Left colon (tissue), 2 donors: ENCODE results near the gene FCAR. TPM values are rescaled to one million over a fixed set of nuclear protein-coding genes. Genes with fewer than 3 reads are reported as not detected.
"Not testable (repeated sequence)": the region's sequence is repeated elsewhere in the genome, so short reads cannot be mapped to it uniquely, and the experiment has no call there.

Source experiments
- ATAC-seq: fragments of 200-7000 bp; cut with Tn5 transposase; one replicate; pipeline ENCODE4 v1.9.1; 2020; ENCODE audit warnings: mild to moderate bottlenecking, moderate library complexity
- DNase-seq, 2 donors: peaks; one replicate each; pipeline ENCODE4 v3.0.0-alpha.2; 2020
- intact Hi-C, 2 donors: fragments of 100-400 bp; cut with DNase I in 1 of 2; cut with micrococcal nuclease in 1 of 2; formaldehyde crosslinking; loops; one replicate each; pipeline versions ENCODE4 v1.11.2 to v1.14.0; 2022; cut with DNase I, micrococcal nuclease
- total RNA-seq, 2 donors: library from RNA; stranded (reverse); fragmentation: NEBNext Ultra II Directional; extraction: Animal tissue kit (Norgen Biotek cat#: 25700); gene quantifications; one replicate each; pipeline ENCODE4 v1.2.1, GENCODE V29; 2021
- donor health status: DM: no; HTN: no; CAD: no.
- donor health status: DM: yes; HTN: yes; CAD: no.

Gene FCAR
- total RNA-seq, 2 donors from 2014 or later, result not detected

DNA sequence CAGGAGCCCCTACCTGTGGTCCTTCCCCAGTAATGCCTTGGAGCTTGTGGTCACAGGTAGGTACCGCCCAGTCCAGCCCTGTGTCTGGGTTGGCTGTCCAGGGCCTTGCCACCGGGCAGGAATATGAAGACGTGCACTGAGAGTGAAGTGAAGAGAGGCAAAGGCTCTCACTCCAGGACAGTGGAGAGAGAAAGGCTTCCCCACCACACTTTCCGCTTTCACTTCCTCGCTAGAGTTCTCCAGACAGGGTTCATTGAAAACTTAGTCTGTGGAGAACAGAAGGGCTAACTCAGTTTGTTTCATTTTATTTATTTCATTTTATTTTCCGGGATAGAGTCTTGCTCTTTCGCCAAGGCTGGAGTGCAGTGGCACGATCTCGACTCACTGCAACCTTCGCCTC is 14.2 kb downstream of the FCAR start:
- intact Hi-C loops, result no loop called here
- DNase-seq (no peak), ATAC-seq (no peak)

DNA sequence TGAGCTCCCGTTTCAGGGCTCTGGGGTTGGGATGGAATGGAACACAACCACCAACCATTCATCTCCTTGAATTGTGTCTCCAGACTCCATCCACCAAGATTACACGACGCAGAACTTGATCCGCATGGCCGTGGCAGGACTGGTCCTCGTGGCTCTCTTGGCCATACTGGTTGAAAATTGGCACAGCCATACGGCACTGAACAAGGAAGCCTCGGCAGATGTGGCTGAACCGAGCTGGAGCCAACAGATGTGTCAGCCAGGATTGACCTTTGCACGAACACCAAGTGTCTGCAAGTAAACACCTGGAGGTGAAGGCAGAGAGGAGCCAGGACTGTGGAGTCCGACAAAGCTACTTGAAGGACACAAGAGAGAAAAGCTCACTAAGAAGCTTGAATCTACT is 15.5 kb downstream of the FCAR start:
- intact Hi-C loops, result no loop called here
- DNase-seq, result no peak
- ATAC-seq, result no peak

- ATAC-seq (no peak), DNase-seq (no peak)
- intact Hi-C loops, result no loop called here
Measured at GRCh38 chr19:54893406-54893805, 19.4 kb downstream of the FCAR start.

DNA sequence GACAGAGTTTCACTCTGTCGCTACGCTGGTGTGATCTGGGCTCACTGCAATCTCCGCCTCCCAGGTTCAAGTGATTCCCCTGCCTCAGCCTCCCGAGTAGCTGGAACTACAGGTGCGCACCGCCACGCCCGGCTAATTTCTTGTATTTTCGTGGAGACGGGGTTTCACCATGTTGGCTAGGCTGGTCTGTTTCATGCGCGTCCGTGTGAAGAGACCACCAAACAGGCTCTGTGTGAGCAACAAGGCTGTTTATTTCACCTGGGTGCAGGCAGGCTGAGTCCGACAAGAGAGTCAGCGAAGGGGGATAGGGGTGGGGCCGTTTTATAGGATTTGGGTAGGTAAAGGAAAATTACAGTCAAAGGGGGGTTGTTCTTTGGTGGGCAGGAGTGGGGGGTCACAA is 20.1 kb downstream of the FCAR start:
- ATAC-seq, DNase-seq, intact Hi-C loops: not testable (repeated sequence)

- ATAC-seq, result no peak
- DNase-seq, result no peak
- intact Hi-C loops, result no loop called here
Measured at GRCh38 chr19:54896036-54896435, 22.0 kb downstream of the FCAR start.

DNA sequence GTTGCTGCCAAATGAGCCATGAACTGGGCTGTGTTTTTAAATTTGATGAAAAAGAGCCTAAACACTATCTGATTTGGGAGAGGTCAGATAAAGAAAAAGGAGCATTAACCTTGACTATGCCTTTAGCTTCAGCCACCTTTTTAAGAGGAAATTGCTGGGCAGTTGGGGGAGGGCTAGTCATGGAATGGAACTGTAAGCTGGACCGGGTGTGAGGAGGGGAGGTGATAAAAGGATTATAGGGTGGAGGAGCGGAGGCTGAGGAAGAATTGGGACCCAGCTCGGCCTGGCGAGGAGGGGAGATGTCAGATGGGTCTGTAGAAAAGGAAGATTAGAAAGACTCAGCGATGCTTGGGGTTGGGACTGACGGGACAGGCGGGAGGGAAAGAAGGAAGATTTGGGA is 24.6 kb downstream of the FCAR start:
- ATAC-seq, DNase-seq, intact Hi-C loops: not testable (repeated sequence)

GRCh38 chr19:54899646-54900045 is 25.6 kb downstream of the FCAR start:
- DNase-seq, ATAC-seq, intact Hi-C loops: not testable (repeated sequence)

GRCh38 chr19:54901153-54901552 is 27.1 kb downstream of the FCAR start:
- DNase-seq, ATAC-seq, intact Hi-C loops: not testable (repeated sequence)

DNA sequence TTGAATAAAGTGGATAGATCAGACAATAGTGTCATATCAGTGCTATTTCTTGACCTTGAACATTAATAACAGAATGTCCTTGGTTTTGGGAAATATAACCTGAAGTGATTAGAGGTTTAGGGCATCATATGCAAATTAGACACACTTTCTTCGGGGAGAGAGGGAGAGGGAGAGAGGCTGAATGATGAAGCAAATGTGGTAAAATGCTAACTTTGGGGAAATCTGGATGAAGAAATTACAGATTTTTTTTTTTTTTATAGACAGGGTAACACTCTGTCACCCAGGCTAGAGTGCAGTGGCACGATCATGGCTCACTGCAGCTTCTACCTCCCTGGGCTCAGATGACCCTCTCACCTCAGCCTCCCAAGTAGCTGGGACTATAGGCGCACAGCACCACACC is 28.0 kb downstream of the FCAR start:
- DNase-seq, result no peak
- ATAC-seq, result no peak
- intact Hi-C loops, result no loop called here

- ATAC-seq (no peak), DNase-seq (no peak)
- intact Hi-C loops, result no loop called here
Measured at GRCh38 chr19:54903303-54903702, 29.3 kb downstream of the FCAR start.

- DNase-seq, intact Hi-C loops, ATAC-seq: not testable (repeated sequence)
Measured at GRCh38 chr19:54904261-54904660, 30.2 kb downstream of the FCAR start.

DNA sequence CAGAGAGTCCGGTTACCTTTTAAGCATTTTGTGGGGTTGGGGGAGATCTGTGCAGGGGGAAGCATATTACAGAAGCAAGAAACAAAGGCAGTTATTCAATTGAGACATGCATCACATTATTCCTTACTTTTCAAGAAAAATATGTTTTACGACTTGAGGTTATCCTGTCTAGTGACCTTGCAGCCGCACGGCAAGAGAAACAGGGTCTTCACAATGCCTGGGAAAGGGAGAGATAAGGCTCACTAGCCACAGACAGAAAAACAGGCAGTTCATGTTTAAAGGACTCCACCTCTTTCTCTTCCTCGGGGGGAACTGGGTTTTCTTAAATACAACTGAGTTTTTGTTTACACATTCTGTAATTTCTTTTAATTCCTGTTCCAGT is 31.4 kb downstream of the FCAR start:
- intact Hi-C loops, result no loop called here
- ATAC-seq (no peak), DNase-seq (no peak)

- intact Hi-C loops, result no loop called here
- ATAC-seq (no peak), DNase-seq (no peak)
Measured at GRCh38 chr19:54905803-54906511, 31.9 kb downstream of the FCAR start, which contains the start of gene NCR1. TSS of gene NCR1 (plus strand) at chr19:54906148. CDS start at chr19:54906188, 40 bp downstream.

- intact Hi-C loops, result no loop called here
- DNase-seq (no peak), ATAC-seq (no peak)
Measured at GRCh38 chr19:54906819-54907218, 32.8 kb downstream of the FCAR start.

GRCh38 chr19:54907899-54908298 is 33.9 kb downstream of the FCAR start:
- DNase-seq, intact Hi-C loops, ATAC-seq: not testable (repeated sequence)

DNA sequence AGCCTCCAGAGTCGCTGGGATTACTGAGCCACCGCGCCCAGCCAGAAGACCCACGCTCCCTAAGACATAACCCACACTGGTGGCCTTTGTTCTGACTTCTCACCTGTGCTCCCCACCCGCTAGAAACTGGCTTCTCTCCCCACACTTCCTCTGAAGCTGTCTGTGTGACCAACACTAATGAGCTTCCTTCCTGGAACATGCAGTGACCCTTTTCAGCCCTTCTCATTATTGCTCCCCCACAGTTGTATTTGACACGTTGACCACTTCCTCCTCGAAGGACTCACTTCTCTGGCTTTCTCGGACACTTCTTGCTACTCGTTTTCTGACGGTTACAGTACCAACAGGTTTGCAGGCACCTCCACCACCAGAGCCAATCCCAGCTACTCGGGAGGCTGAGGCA is 42.8 kb downstream of the FCAR start:
- no peak for ATAC-seq
- intact Hi-C loops, result no loop called here
- no peak for DNase-seq

DNA sequence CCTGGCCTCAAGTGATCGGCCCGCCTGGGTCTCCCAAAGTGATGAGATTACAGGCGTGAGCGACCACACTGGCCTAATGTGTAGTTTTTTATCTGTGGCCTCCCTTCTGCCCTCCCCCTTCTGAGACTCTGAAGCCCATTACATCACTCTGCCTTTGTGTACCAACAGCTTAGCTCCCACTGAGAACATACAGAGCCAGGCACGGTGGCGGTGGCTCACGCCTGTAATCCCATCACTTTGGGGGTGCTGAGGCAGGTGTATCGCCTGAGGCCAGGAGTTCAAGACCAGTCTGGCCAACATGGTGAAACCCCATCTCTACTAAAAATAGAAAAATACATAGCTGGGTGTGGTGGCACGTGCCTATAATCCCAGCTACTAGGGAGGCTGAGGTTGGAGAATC is 44.5 kb downstream of the FCAR start:
- intact Hi-C loops, result no loop called here
- ATAC-seq, result no peak

DNA sequence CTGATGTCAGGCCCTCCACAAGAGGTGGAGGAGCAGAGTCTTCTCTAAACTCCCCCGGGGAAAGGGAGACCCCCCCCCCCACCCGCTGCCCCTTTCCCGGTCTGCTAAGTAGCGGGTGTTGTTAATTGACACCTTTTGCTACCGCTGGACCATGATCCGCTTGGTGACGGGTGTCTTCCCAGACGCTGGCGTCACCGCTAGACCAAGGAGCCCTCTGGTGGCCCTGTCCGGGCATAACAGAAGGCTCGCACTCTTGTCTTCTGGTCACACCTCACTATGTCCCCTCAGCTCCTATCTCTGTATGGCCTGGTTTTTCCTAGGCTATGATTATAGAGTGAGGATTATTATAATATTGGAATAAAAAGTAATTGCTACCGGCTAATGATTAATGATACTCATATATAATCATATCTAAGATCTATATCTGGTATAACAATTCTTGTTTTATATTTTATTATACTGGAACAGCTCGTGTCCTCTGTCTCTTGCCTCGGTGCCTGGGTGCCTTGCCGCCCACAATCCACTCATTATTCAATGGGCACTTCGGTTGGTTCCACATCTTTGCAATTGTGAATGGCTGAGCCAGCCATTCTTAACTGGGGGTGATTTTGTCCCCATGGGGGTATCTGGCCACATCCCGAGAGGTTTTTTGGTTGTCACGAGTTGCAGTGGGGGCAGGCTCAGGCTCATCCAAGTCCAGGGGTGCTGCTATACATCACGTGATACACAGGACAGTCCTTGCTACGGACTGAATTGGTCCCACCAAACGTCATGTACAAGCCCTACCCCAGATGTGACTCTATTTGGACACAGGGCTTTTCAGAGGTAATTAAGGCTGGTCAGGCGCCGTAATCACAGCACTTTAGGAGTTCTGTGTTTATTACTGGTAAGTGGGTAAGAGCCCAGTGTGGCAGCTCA is 45.9 kb downstream of the FCAR start:
- intact Hi-C loops, DNase-seq, ATAC-seq: not testable (repeated sequence)

More for the DNA sequence above, 44.5 kb downstream of the FCAR start:
- no peak for DNase-seq

- intact Hi-C loops, result no loop called here
- ATAC-seq (no peak), DNase-seq (no peak)
Measured at GRCh38 chr19:54921082-54921481, 47.0 kb downstream of the FCAR start.

DNA sequence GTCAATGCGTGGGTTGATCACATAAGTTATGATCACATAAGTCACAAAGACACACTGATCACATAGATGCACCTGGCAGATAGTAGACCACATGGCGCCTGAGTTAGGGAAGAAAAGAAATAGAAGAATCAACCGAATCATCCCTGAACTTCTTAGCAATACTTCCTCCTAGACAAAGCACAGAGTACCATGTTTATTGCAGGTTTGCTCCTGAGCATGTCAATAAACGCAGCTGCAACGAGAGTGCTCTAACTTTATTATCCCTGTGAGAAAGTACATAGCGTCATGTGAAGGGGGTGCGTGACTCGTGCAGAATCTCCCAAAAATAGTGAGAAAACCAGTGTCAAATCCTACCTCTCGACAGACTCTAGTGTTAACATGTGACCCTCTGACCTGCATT is 49.2 kb downstream of the FCAR start:
- DNase-seq (no peak), ATAC-seq (peak; percentile 61)
- intact Hi-C loops, result no loop called here
